Caco-2 (cell line): ENCODE measurements around the gene KLHL22. TPM values are rescaled to one million over a fixed set of nuclear protein-coding genes. Genes with fewer than 3 reads are reported as not detected.

ENCODE experiments used
- BruUV-seq: library from RNA; stranded (reverse); fragments of 400-500 nt; replicated peaks from 2 replicates; lab custom pipeline; 2021; lab: Mats Ljungman, UMichigan
- CTCF ChIA-PET: fragments of 300-600 bp; sonication (Branson Sonifier 250); formaldehyde crosslinking; loops from one replicate; lab custom pipeline; 2022; ENCODE audit warnings: antibody characterized with exemption; lab: Charles Lee
- POLR2A ChIA-PET: fragments of 300-600 bp; sonication (Branson Sonifier 250); formaldehyde crosslinking; loops from one replicate; lab custom pipeline; 2022; ENCODE audit warnings: antibody characterized with exemption; lab: Charles Lee
- DNase-seq, 2 experiments: peaks; one replicate each; pipeline versions ENCODE4 v3.0.0 to v3.0.0-alpha.2; 2020 to 2022
- H3K27me3 ChIP-seq: replicated peaks from 2 replicates; pipeline ENCODE4 v1.6.0; 2011; ENCODE audit warnings: low read length; ENCODE audit not compliant: control insufficient read depth, insufficient read depth
- H3K36me3 ChIP-seq: 2 replicates; pipeline ENCODE4 v1.5.1; 2011; ENCODE audit warnings: low read length; ENCODE audit not compliant: control insufficient read depth, insufficient read depth
- H3K4me1 ChIP-seq: fragments of 250-450 bp; sonication (Bioruptor Pico); 2 replicates; pipeline ENCODE4 v1.5.1; 2020; ENCODE audit warnings: mild to moderate bottlenecking
- H3K4me3 ChIP-seq: 2 replicates; pipeline ENCODE4 v1.5.1; 2011; ENCODE audit warnings: low read depth, mild to moderate bottlenecking, control low read depth, low read length
- H3K9me3 ChIP-seq: fragments of 250-450 bp; sonication (Bioruptor Pico); 2 replicates; pipeline ENCODE4 v1.5.1; 2020; ENCODE audit warnings: mild to moderate bottlenecking, moderate library complexity
- H3K27ac Mint-ChIP-seq: one replicate; pipeline ENCODE4 v1.8.0; 2022; ENCODE audit warnings: mixed read lengths; ENCODE audit not compliant: unreplicated experiment
- H3K27me3 Mint-ChIP-seq: one replicate; pipeline ENCODE4 v1.8.0; 2022; ENCODE audit warnings: mixed read lengths; ENCODE audit not compliant: insufficient read depth, unreplicated experiment
- H3K36me3 Mint-ChIP-seq: one replicate; pipeline ENCODE4 v1.8.0; 2022; ENCODE audit warnings: mild to moderate bottlenecking, mixed read lengths; ENCODE audit not compliant: insufficient read depth, unreplicated experiment
- H3K4me1 Mint-ChIP-seq: one replicate; pipeline ENCODE4 v1.8.0; 2022; ENCODE audit warnings: low read depth, mixed read lengths; ENCODE audit not compliant: unreplicated experiment
- H3K4me3 Mint-ChIP-seq: one replicate; pipeline ENCODE4 v1.8.0; 2022; ENCODE audit warnings: mild to moderate bottlenecking, moderate library complexity, mixed read lengths; ENCODE audit not compliant: unreplicated experiment
- H3K9me3 Mint-ChIP-seq: one replicate; pipeline ENCODE4 v1.8.0; 2022; ENCODE audit warnings: mixed read lengths; ENCODE audit not compliant: unreplicated experiment
- CTCF ChIP-seq, 2 experiments: fragments of 200-600 bp in 1 of 2; IDR thresholded peaks; 1 replicate in 1 of 2; 2 replicates in 1 of 2; pipeline versions ENCODE4 v1.5.1 to v1.8.0; 2011 to 2022; ENCODE audit warnings: antibody characterized with exemption in 1 of 2, control low read depth in 1 of 2, inconsistent platforms in 1 of 2, low read depth in 1 of 2, low read length in 1 of 2, mild to moderate bottlenecking in 1 of 2, moderate library complexity in 1 of 2; ENCODE audit not compliant: insufficient read depth in 1 of 2, severe bottlenecking in 1 of 2, unreplicated experiment in 1 of 2
- intact Hi-C: fragments of 100-400 bp; cut with micrococcal nuclease; formaldehyde crosslinking; loops from one replicate; pipeline ENCODE4 v1.10.0; 2022; ENCODE audit not compliant: unreplicated experiment
- total RNA-seq: library from RNA; stranded (reverse); gene quantifications from 2 replicates; pipeline ENCODE4 v1.2.3, GENCODE V29; 2022

The KLHL22 gene
- total RNA-seq, 1 experiment from 2014 or later, result 24.4 TPM

DNA sequence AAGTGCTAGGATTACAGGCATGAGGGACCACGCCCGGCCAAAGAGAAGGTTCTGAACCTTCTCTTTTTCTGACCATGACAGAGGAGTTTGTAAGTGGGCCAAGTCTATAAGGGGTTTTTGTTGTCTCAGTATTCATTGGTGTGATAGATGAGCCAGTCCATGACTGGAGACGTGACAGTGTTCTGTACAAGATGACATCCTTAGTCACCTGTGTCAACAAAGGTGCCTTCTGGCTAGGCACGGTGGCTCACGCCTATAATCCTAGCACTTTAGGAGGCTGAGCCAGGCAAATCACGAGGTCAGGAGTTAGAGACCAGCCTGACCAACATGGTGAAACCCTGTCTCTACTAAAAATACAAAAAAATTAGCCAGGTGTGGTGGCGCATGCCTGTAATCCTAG is 4.2 kb upstream of the KLHL22 start:
- POLR2A ChIA-PET, result no interaction called here
- Histone ChIP-seq H3K36me3 (no peaks in the 10 kb centered on the region; the same call in 1 of the 2 replicates), H3K9me3 (no peaks in the 10 kb centered on the region), H3K27me3 (no peaks in the 10 kb centered on the region), H3K4me1 (peaks cover 7% of the 10 kb centered on the region), H3K4me3 (no peak overlapping the region)
- Mint-ChIP-seq H3K4me3 (no peak overlapping the region), H3K27me3 (no peaks in the 10 kb centered on the region), H3K27ac (no peak overlapping the region), H3K4me1 (peaks cover 6% of the 10 kb centered on the region), H3K9me3 (no peaks in the 10 kb centered on the region), H3K36me3 (no peaks in the 10 kb centered on the region)
- CTCF ChIA-PET, result no interaction called here
- no peak for DNase-seq
- TF ChIP-seq CTCF (IDR thresholded peaks at IDR 0.05; ENCODE audit: insufficient read depth in 1 of 2, low read depth in 1 of 2, low read length in 1 of 2, severe bottlenecking in 1 of 2, unreplicated experiment in 1 of 2), result no peak
- no TSS peak for BruUV-seq
- intact Hi-C loops, result no loop called here

DNA sequence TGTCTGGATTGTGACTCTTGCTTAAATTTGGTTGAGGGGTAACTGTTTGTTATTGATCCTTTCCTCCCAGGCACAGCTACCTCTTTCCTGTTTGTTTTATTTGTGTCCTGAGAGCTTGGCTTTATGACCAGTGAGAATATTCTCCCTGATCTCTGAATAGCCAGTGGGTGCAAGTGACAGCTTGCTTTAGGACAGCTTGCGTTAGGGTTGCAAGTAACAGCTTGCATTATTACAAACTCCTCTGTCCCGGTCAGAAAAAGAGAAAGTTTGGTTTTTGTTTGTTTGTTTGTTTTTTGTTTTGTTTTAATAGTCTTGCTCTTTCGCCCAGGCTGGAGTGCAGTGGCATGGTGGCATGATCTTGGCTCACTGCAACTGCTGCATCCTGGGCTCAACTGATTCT is 3.3 kb upstream of the KLHL22 start:
- Mint-ChIP-seq H3K9me3 (no peaks in the 10 kb centered on the region), H3K4me3 (no peak overlapping the region), H3K27ac (no peak overlapping the region), H3K4me1 (peaks cover 6% of the 10 kb centered on the region), H3K27me3 (no peaks in the 10 kb centered on the region), H3K36me3 (no peaks in the 10 kb centered on the region)
- ChIA-PET CTCF (no interaction called here), POLR2A (no interaction called here)
- intact Hi-C loops, result no loop called here
- no peak for DNase-seq
- no peak for TF ChIP-seq CTCF (IDR thresholded peaks at IDR 0.05; ENCODE audit: insufficient read depth in 1 of 2, low read depth in 1 of 2, low read length in 1 of 2, severe bottlenecking in 1 of 2, unreplicated experiment in 1 of 2)
- peaks cover 7% of the 10 kb centered on the region for H3K4me1 ChIP-seq
- no peaks in the 10 kb centered on the region; the same call in 1 of the 2 replicates for H3K36me3 ChIP-seq
- BruUV-seq, result no TSS peak
- no peak overlapping the region for H3K4me3 ChIP-seq
- no peaks in the 10 kb centered on the region for H3K27me3 ChIP-seq
- no peaks in the 10 kb centered on the region for H3K9me3 ChIP-seq

GRCh38 chr22:20497426-20497825 is 1.8 kb upstream of the KLHL22 start:
- Mint-ChIP-seq H3K4me3 (no peak overlapping the region), H3K27ac (peak overlapping the region; percentile 86), H3K36me3 (no peaks in the 10 kb centered on the region), H3K4me1 (peaks cover 6% of the 10 kb centered on the region), H3K27me3 (no peaks in the 10 kb centered on the region), H3K9me3 (no peaks in the 10 kb centered on the region)
- no peak for DNase-seq
- ChIA-PET CTCF (no interaction called here), POLR2A (no interaction called here)
- no peaks in the 10 kb centered on the region for H3K9me3 ChIP-seq
- H3K36me3 ChIP-seq, result no peaks in the 10 kb centered on the region; the same call in 1 of the 2 replicates
- peaks cover under 1% of the 10 kb centered on the region; the same call in 1 of the 2 replicates for H3K4me1 ChIP-seq
- BruUV-seq, result no TSS peak
- no peak for TF ChIP-seq CTCF (IDR thresholded peaks at IDR 0.05; ENCODE audit: insufficient read depth in 1 of 2, low read depth in 1 of 2, low read length in 1 of 2, severe bottlenecking in 1 of 2, unreplicated experiment in 1 of 2)
- H3K27me3 ChIP-seq, result no peaks in the 10 kb centered on the region
- intact Hi-C loops, result no loop called here
- H3K4me3 ChIP-seq, result no peak overlapping the region
